ENCODE measurements around the gene DGKK.

DGKK gene

DNA sequence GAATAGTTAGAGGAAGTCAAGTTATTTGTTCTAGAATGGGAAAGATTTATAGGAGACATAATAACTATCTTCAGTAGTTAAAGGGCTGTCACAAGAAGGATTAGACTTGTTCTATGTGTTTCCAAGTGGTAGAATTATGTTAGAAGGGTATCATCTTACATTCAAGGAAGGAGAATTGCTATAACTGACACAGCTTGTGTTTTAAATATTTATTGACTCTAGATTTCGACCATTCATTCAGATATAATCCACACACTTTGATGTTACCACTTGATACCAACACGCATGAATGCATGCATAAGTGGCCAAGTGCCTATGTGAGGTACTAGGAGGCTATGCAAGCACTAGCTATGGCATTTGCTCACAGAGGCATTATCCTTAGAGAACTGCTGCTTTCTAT, 143.4 kb downstream of the DGKK start:
- H3K4me3 ChIP-seq: no peak overlapping the region
- no peak overlapping the region for H3K27ac ChIP-seq
- no peaks in the 10 kb centered on the region for H3K9me3 ChIP-seq (ENCODE audit: low read depth, low read length)
- TF ChIP-seq POLR2AphosphoS5 (IDR thresholded peaks at IDR 0.05; ENCODE audit: borderline replicate concordance, low read depth, low read length) (no peak), FOXP2 (optimal IDR thresholded peaks at IDR 0.05; ENCODE audit: control extremely low read depth, extremely low read length, insufficient read depth) (no peak), EZH2 (IDR thresholded peaks at IDR 0.05) (no peak)
- H3K9ac ChIP-seq (ENCODE audit: insufficient read length): no peak overlapping the region
- no peak for DNase-seq (ENCODE audit: low read depth, low spot score)
- H3K36me3 ChIP-seq (ENCODE audit: insufficient read depth, low read length): no peaks in the 10 kb centered on the region

Measured in SK-N-MC (cell line).